Medulla oblongata (tissue), 1 donor: Measurements from ENCODE around the gene SLC25A31.

Source experiments
- DNase-seq: peaks from one replicate; pipeline ENCODE4 v3.0.0-alpha.2; 2015; ENCODE audit errors: extremely low spot score

Gene SLC25A31

GRCh38 chr4:127777487-127777886 lies 47.3 kb downstream of the SLC25A31 start:
- DNase-seq, result no peak

DNA sequence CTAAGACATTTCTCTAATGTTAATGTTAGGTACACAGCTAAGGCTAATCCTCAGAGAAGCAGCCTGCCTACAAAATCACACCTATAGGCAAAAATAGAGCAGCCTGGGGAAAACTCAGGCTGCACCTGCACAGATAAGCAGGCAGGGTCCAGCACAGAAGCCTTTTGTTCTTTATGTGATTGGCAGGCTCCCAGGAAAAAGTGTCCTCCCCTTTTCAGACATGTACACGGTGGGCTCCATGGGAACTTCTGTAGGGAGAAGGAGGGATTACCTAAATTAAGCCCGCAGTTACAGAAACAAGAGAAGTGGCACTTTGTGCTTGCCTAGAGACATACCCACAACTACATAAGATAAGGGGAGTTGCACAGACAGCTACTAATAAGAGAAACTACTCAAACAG lies 47.9 kb downstream of the SLC25A31 start:
- no peak for DNase-seq

DNA sequence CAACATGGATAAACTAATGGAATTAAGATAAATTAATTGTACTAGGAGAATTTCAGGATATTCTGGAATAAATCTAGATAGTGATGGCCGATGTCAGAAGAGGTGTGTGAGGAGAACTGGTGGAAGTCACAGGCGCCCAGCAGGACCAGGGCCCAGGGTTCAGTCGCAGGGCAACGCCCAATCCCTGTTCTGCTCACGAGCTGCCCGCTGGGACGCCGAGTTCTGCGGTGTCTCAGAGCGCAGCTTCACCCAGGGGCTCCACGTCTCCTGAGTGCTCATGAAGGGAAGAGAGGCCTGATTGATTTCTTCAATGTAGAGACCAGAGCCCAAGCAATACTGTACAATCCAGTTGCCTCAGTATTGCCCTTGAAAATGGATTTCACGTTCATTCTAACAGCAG lies 50.4 kb downstream of the SLC25A31 start:
- DNase-seq, result no peak

DNA sequence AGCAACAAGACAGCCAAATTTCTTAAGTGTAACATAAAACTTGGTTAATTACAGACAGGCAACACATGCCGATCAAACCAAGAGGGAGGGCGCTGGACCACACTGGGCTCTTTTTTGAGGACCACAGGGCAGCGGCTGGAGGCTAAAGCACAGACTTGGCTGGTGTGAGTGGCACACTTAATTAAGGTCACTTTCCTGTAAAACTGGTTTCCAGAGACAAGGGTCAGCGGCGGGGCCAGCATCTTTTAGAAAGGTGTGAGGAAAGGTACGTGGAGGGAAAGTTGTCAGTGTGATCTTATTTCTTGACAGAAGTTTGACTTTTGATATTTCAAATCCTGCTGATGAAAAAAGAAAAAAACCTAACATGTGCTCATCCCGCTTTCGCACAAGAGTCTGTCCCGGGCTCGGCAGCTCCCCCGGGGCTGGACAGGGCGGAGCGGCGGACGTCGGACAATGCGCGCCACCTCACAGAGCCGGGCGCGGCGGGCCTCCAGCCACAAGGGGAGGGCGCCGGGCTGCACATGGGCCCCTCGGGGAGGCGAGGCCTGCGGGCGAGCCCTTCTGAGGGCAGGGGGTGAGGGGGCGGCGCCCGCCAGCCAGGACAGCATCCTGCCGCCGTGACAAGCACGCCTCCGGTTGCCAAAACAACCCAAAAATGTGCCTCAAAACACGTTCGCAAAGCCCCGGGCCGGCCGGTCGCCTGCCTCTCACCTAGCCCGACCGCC lies 51.3 kb downstream of the SLC25A31 start:
- peak; percentile 43 for DNase-seq

- DNase-seq, result peak; percentile 89
These were observed 51.8 kb downstream of the SLC25A31 start for GRCh38 chr4:127782025-127782274.

- peak; percentile 51 for DNase-seq
These were observed 52.2 kb downstream of the SLC25A31 start, which contains the start of gene HSPA4L for GRCh38 chr4:127782275-127783025. HSPA4L (plus strand) TSS chr4:127782322; CDS start chr4:127782551, 229 bp downstream.

DNA sequence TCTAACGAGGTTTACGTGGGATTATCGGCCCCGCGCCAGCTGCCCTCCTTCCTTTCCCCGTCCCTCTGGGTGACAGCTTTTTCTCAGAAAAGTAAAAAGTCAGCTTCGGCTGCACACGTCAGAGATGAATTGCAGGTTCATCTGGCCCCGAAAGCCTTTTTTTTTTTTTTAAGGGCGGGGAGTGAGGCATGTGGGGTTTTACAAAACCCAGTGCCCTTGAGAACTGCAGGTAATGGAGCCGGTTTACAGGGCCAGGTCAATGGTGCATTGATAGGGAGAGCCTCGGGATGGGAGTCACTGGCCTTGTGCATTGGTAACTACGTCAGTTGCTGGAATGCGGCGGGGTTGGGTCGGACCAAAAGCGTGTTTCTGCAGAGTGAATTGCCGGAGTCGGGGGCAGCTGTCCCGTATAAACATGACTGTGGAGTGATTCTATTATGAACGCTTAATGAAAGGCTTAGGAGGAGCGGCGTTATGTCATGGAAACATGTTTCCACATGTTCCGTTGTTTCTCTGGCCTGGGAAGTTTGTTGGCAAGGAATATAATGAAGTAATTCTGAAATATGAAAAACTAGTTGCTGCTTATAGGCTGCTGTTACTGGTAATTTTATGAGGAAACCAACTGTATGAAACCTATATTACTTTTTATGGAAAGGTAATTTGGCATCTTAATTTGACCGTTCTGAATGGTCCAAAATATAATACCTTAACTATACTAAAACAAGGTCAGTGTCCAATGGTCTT lies 53.0 kb downstream of the SLC25A31 start:
- peak; percentile 67 for DNase-seq

GRCh38 chr4:127783955-127784770 lies 54.0 kb downstream of the SLC25A31 start:
- peak; percentile 42 for DNase-seq

DNA sequence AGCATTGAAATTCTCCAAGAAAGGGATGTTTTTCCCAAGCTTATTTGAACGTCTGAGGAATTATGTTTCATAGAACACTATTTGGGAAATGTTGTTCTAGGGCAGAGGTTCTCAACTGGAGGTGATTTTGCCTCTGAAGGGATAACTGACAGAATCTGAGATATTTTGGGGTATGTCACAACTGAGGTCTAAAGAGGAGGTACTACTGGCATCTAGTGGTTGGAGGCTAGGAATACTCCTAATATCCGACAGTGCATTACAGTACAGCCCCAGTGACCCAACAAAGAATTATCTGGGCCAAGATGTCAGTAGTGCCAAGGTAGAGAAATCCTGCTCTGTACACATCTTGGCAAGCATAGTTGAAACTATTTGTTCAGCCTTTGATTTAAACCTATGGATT lies 58.3 kb downstream of the SLC25A31 start:
- DNase-seq, result no peak

DNA sequence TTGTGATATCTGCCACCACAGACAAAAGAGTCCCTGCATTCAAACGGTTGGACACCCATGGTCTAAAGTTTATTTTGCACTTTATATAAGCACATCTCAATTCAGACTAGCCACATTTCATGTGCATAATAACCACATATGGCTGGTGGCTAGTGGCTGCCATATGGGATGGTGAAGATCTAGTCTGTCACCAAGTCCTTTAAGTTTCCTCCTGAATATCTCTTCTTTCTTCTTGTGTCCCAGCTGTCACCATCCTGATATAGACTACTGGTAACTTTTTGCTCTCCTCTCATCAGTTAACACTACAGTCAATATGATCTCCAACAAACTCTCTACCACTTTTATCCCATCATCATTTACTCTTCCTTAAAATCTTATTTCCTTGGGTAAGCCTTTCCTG lies 61.2 kb downstream of the SLC25A31 start:
- DNase-seq, result no peak

- no peak for DNase-seq
These were observed 63.3 kb downstream of the SLC25A31 start for GRCh38 chr4:127793528-127793927.

- DNase-seq, result no peak
These were observed 69.5 kb downstream of the SLC25A31 start for GRCh38 chr4:127799711-127800110.

DNA sequence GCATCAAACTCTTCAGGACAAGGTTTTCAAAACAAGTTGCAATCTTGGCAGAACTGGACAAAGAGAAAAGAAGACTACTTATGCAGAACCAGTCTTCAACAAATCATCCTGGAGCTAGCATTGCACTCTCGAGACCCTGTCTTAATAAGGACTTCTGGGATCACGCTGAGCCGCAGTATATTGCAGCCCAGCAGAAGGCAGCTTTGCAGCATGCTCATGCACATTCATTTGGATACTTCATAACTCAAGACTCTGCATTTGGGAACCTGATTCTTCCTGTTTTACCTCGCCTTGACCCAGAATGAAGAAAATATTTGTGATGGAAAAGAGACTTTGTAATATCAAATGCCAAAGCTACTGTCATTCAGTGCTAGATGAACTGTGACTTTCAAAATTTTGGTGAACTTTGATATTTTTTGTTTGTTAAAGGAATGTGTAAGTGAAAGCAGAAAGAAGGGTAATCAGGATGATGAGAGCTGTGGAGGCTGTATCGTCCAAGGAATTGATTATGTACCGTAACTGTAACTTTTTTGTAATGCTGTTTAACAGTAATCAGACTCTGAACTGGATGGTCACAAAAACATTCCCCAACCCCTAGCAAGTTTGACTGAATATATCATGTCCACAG lies 79.1 kb downstream of the SLC25A31 start:
- no peak for DNase-seq

- DNase-seq, result no peak
These were observed 80.4 kb downstream of the SLC25A31 start for GRCh38 chr4:127810551-127810950.

- DNase-seq, result no peak
These were observed 92.2 kb downstream of the SLC25A31 start for GRCh38 chr4:127822430-127822829.
